BJ (cell line): ENCODE data around the gene TPRX2. TPM values are rescaled to one million over a fixed set of nuclear protein-coding genes. Genes with fewer than 3 reads are reported as not detected.
"Not testable (repeated sequence)": the region's sequence is repeated elsewhere in the genome, so short reads cannot be mapped to it uniquely, and the experiment has no call there.

Experiments
- CTCF ChIA-PET: fragments of 350-600 bp; formaldehyde crosslinking; extraction: SDS; loops from one replicate; lab custom pipeline; 2021; ENCODE audit warnings: antibody characterized with exemption, inconsistent platforms; lab: Yijun Ruan, JAX
- POLR2A ChIA-PET: fragments of 300-600 bp; sonication (Branson Sonifier 250); formaldehyde crosslinking; extraction: SDS; loops from one replicate; lab custom pipeline; 2021; ENCODE audit warnings: antibody characterized with exemption; lab: Charles Lee
- DNase-seq: peaks from one replicate; pipeline ENCODE4 v3.0.0-alpha.2; 2011; ENCODE audit warnings: low read depth
- H3K27me3 ChIP-seq: 2 replicates; pipeline ENCODE4 v1.6.0; 2011; ENCODE audit warnings: low read length; ENCODE audit not compliant: control insufficient read depth, insufficient read depth
- H3K36me3 ChIP-seq: 2 replicates; pipeline ENCODE4 v1.5.1; 2011; ENCODE audit warnings: low read length; ENCODE audit not compliant: control insufficient read depth, insufficient read depth
- H3K4me3 ChIP-seq: 2 replicates; pipeline ENCODE4 v1.5.1; 2011; ENCODE audit warnings: low read depth, mild to moderate bottlenecking, control low read depth, low read length
- CTCF ChIP-seq: IDR thresholded peaks from 2 replicates; pipeline ENCODE4 v1.5.1; 2011; ENCODE audit warnings: low read depth, mild to moderate bottlenecking, control low read depth, inconsistent platforms, low read length, moderate library complexity; ENCODE audit not compliant: insufficient read depth
- polyA minus RNA-seq: library from RNA; depleted of rRNA, polyadenylated mRNA; stranded (reverse); fragments of >200 nt; gene quantifications from 2 replicates; pipeline ENCODE4 v1.2.3, GENCODE V29; 2011; rRNA and poly(A)+ RNA removed
- polyA plus RNA-seq: library from polyadenylated mRNA; depleted of rRNA; stranded (reverse); fragments of >200 nt; gene quantifications from 2 replicates; pipeline ENCODE4 v1.2.3, GENCODE V29; 2011; rRNA removed

TPRX2 gene
- polyA plus RNA-seq (not detected in 2 replicates), polyA minus RNA-seq (not detected in 2 replicates)

DNA sequence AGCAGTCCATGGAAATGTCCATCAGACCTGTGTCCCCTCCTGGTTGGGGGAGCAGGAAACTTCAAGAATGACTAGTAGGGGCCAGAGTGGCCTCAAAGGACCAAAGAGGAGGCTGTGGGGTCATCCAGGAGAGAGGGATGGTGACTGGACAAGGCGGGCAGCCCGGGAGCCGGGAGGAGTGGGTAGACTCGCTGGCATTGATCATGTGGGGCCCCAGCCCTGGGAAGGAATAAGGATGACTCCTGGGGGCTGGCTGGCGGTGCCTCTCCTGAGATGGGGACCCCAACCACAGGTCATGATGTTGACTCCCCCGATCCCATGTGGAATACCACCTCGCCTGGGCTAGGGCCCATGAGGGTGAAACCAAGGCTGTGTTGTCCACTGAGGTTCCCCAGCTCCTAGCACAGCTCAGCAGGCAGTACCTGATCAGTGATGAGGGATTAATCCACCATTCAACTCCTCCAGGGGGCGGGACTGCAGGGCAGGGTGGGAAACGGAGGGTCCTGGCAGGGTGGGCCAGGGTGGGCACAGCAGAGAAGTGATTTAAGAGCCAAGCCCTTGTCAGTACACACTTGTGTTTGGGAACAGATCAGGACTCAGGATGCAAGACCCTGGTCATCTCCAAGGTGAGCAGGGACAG is at the start of gene TPRX2:
TSS of gene TPRX2 (plus strand) at position 590 of the 640 bp plus-strand sequence. CDS start at position 602, 12 bp downstream.
- H3K4me3 ChIP-seq, H3K27me3 ChIP-seq, DNase-seq, CTCF ChIA-PET, POLR2A ChIA-PET, H3K36me3 ChIP-seq: not testable (repeated sequence)

DNA sequence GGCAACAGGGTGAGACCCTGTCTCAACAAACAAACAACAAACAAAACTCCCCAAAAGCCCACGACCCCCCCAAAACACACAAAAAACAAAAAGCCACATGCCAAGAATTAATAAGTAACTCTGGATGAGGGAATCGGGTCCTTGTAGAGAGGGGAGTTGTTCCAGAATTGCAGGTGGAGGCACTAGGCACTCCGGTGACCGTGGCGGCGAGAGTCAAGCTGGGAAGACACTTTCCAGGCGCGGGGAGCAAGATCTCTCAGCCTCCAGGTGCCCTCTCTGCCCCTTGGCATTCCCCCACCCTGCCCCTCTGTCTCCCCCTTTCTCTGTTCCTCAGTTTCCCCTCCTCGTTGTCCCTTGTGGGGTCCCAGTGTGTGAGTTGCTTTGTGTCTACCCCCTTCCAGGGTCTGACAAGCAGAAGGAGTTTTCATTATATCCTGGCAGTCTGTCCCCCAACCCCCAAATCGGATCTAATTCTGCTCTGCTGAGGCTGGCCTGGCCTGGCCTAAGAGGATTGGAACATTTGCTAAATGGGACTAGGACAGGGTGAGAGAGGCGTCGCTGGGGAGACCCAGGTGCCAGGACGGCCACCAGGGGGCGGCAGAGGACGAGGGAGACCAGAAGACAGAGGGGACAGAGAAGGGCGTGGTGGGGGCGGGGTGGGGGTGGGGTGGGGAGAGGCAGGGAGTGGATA is 45.6 kb upstream of the TPRX2 start:
- ChIA-PET POLR2A (no interaction called here), CTCF (interaction anchor here (0.7 to 3.7 kb wide), 2 partner anchors 50 to 52 kb away, joined by 3 to 18 read pairs; no protein-coding TSS in a partner anchor)
- no peak overlapping the region for H3K4me3 ChIP-seq
- DNase-seq, result no peak
- no peaks in the 10 kb centered on the region for H3K27me3 ChIP-seq
- TF ChIP-seq CTCF, result peak; percentile 68
- no peaks in the 10 kb centered on the region for H3K36me3 ChIP-seq

- Histone ChIP-seq H3K4me3 (no peak overlapping the region), H3K27me3 (no peaks in the 10 kb centered on the region), H3K36me3 (no peaks in the 10 kb centered on the region)
- ChIA-PET CTCF (interaction anchor here (1.1 to 3.7 kb wide), 4 partner anchors 11 to 50 kb away, joined by 3 to 18 read pairs (median 5); no protein-coding TSS in a partner anchor), POLR2A (no interaction called here)
- TF ChIP-seq CTCF, result no peak
- DNase-seq, result no peak
Measured at GRCh38 chr19:47813995-47814328, 45.1 kb upstream of the TPRX2 start.

DNA sequence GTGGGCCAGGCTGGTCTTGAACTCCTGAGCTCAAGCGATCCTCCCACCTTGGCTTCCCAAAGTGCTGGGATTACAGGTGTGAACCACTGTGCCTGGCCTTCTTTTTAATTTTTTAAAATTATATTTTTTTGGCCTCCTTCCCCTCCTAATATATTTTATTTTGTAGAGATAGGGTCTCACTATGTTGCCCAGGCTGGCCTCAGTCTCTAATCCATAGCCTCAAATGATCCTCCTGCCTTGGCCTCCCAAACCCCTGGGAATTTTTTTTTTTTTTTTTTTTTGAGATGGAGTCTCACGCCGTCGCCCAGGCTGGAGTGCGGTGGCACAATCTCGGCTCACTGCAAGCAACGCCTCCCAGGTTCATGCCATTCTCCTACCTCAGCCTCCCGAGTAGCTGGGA is 42.8 kb upstream of the TPRX2 start:
- H3K4me3 ChIP-seq, H3K27me3 ChIP-seq, H3K36me3 ChIP-seq, POLR2A ChIA-PET, DNase-seq: not testable (repeated sequence)
- CTCF ChIA-PET, result interaction anchor here (0.6 to 3.7 kb wide), 5 partner anchors 11 to 128 kb away, joined by 3 to 18 read pairs (median 3); no protein-coding TSS in a partner anchor

DNA sequence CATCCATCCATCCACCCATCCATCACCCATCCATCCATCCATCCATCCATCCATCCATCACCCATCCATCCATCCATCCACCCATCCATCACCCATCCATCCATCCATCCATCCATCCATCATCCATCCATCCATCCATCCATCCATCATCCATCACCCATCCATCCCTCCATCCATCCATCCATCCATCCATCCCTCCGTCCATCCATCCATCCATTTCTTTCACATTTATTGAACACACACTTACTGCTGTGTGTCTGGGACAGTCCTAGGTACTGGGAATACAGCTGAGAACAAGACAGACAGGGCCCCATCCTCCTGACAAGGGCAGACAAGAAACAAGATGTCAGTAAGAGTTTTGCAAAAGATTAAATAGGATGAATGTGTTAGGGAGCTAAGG is 40.8 kb upstream of the TPRX2 start:
- H3K36me3 ChIP-seq, DNase-seq, CTCF ChIA-PET, POLR2A ChIA-PET, H3K4me3 ChIP-seq: not testable (repeated sequence)
- H3K27me3 ChIP-seq, result peaks cover 15% of the 10 kb centered on the region

- Histone ChIP-seq H3K4me3 (no peak overlapping the region), H3K27me3 (peaks cover 15% of the 10 kb centered on the region), H3K36me3 (no peaks in the 10 kb centered on the region)
- ChIA-PET CTCF (interaction anchor here (0.6 to 2.2 kb wide), 2 partner anchors 15 to 44 kb away, joined by 3 to 7 read pairs; no protein-coding TSS in a partner anchor), POLR2A (no interaction called here)
- TF ChIP-seq CTCF, result no peak
- no peak for DNase-seq
Measured at GRCh38 chr19:47819858-47820257, 39.2 kb upstream of the TPRX2 start.
